ENCODE measurements around the gene RABGAP1.

RABGAP1 gene

GRCh38 chr9:123074628-123075027, 133.8 kb downstream of the RABGAP1 start:
- Mint-ChIP-seq H3K9me3 (no peaks in the 10 kb centered on the region), H3K36me3 (ENCODE audit: low read depth) (peaks cover 90% of the 10 kb centered on the region), H3K4me3 (no peak overlapping the region), H3K4me1 (ENCODE audit: low read depth) (no peaks in the 10 kb centered on the region), H3K27ac (no peak overlapping the region), H3K27me3 (no peaks in the 10 kb centered on the region)
- intact Hi-C loops (cut with micrococcal nuclease), result no loop called here

GRCh38 chr9:123080444-123080843, 139.6 kb downstream of the RABGAP1 start:
- intact Hi-C loops (cut with micrococcal nuclease), result no loop called here
- Mint-ChIP-seq H3K36me3 (ENCODE audit: low read depth) (peaks cover 99% of the 10 kb centered on the region), H3K27me3 (no peaks in the 10 kb centered on the region), H3K4me1 (ENCODE audit: low read depth) (no peaks in the 10 kb centered on the region), H3K4me3 (no peak overlapping the region), H3K9me3 (no peaks in the 10 kb centered on the region), H3K27ac (no peak overlapping the region)

GRCh38 chr9:123081824-123082223, 141.0 kb downstream of the RABGAP1 start:
- intact Hi-C loops (cut with micrococcal nuclease), result loop anchor here (1.0 kb wide), 1 partner anchor 268 kb away; no protein-coding TSS in a partner anchor
- H3K4me3 Mint-ChIP-seq, result no peak overlapping the region
- no peaks in the 10 kb centered on the region for H3K27me3 Mint-ChIP-seq
- H3K9me3 Mint-ChIP-seq, result no peaks in the 10 kb centered on the region
- H3K27ac Mint-ChIP-seq, result no peak overlapping the region
- H3K36me3 Mint-ChIP-seq (ENCODE audit: low read depth), result peaks cover 98% of the 10 kb centered on the region
- no peaks in the 10 kb centered on the region for H3K4me1 Mint-ChIP-seq (ENCODE audit: low read depth)

DNA sequence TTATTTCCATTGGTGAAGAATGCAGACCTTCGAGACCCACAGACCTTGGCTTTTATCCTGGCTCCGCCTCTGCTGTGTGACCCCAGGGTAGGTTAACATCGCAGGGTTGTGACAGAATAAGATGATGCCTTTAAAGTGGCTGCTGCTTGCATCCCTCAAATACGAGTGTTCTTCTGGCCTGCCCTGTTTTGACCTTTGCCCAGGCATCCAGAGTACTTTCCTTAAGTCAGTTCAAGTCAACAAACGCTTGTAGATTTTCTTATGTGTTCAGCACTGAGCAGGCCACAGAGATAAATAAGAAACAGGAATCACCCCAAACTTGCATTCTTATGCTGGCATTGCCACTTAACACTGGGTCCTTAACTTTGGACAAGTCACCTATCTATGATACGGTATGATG, 142.9 kb downstream of the RABGAP1 start:
- Mint-ChIP-seq H3K27me3 (no peaks in the 10 kb centered on the region), H3K27ac (no peak overlapping the region), H3K9me3 (no peaks in the 10 kb centered on the region), H3K4me3 (no peak overlapping the region), H3K4me1 (ENCODE audit: low read depth) (no peaks in the 10 kb centered on the region), H3K36me3 (ENCODE audit: low read depth) (peaks cover 99% of the 10 kb centered on the region)
- intact Hi-C loops (cut with micrococcal nuclease), result no loop called here

GRCh38 chr9:123084256-123084655, 143.4 kb downstream of the RABGAP1 start:
- Mint-ChIP-seq H3K9me3 (no peaks in the 10 kb centered on the region), H3K4me1 (ENCODE audit: low read depth) (no peaks in the 10 kb centered on the region), H3K36me3 (ENCODE audit: low read depth) (peaks cover 99% of the 10 kb centered on the region), H3K4me3 (no peak overlapping the region), H3K27me3 (no peaks in the 10 kb centered on the region), H3K27ac (no peak overlapping the region)
- intact Hi-C loops (cut with micrococcal nuclease), result no loop called here

GRCh38 chr9:123085916-123086315, 145.1 kb downstream of the RABGAP1 start:
- Mint-ChIP-seq H3K4me1 (ENCODE audit: low read depth) (no peaks in the 10 kb centered on the region), H3K9me3 (no peaks in the 10 kb centered on the region), H3K4me3 (no peak overlapping the region), H3K27me3 (no peaks in the 10 kb centered on the region), H3K36me3 (ENCODE audit: low read depth) (peaks cover 99% of the 10 kb centered on the region), H3K27ac (no peak overlapping the region)
- intact Hi-C loops (cut with micrococcal nuclease), result no loop called here

DNA sequence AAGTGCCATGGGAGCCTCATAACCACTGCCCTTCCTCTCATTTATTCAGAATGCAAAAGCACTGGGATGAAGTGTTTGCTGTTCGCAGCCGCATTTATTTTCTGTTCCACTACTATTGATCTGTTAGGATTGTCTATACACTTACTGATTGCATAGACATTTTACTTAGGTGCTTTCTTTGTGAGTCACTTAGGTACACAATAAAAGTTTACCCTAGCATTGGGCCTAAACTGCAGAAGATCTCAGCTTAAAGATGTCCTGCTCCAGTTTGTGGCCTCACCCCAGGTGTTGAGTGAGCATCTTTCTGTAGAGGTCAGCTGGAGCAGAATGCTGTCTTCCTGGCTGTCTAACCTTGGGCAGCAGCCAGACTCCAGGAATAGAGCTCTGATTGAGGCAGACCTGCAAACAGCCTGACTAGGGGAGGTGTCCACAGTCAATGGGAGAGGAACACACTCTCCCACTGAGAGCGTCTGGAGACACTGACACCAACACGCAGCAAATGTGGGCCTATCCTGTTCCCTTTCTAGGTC, 146.6 kb downstream of the RABGAP1 start:
- H3K4me1 Mint-ChIP-seq (ENCODE audit: low read depth), result no peaks in the 10 kb centered on the region
- H3K4me3 Mint-ChIP-seq, result no peak overlapping the region
- intact Hi-C loops (cut with micrococcal nuclease), result no loop called here
- H3K9me3 Mint-ChIP-seq, result no peaks in the 10 kb centered on the region
- H3K27ac Mint-ChIP-seq, result no peak overlapping the region
- H3K36me3 Mint-ChIP-seq (ENCODE audit: low read depth), result peaks cover 99% of the 10 kb centered on the region
- no peaks in the 10 kb centered on the region for H3K27me3 Mint-ChIP-seq

DNA sequence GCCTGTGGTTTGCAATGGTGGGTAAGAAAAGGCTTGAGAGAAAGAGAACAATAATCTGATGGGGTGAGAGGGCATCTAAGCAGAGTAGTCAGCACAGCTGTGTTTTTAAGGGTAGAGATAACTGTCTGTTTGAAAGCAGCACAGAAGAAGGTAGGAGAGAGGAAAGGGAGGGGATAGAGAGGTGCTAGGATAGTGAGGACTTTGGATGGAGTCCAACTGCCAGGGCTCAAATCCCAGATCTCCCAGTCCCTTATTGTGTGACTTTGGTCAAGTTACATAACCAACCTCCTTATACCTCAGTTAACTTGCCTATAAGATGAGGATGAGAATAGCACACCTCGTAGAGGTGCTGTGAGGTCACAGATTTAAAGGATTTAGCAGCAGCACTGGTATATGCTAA, 148.2 kb downstream of the RABGAP1 start:
- H3K4me3 Mint-ChIP-seq, result no peak overlapping the region
- no peak overlapping the region for H3K27ac Mint-ChIP-seq
- no peaks in the 10 kb centered on the region for H3K9me3 Mint-ChIP-seq
- H3K36me3 Mint-ChIP-seq (ENCODE audit: low read depth), result peaks cover 99% of the 10 kb centered on the region
- intact Hi-C loops (cut with micrococcal nuclease), result no loop called here
- H3K27me3 Mint-ChIP-seq, result no peaks in the 10 kb centered on the region
- H3K4me1 Mint-ChIP-seq (ENCODE audit: low read depth), result no peaks in the 10 kb centered on the region

GRCh38 chr9:123089790-123090189, 149.0 kb downstream of the RABGAP1 start:
- intact Hi-C loops (cut with micrococcal nuclease), result no loop called here
- H3K36me3 Mint-ChIP-seq (ENCODE audit: low read depth), result peaks cover 99% of the 10 kb centered on the region
- H3K27me3 Mint-ChIP-seq, result no peaks in the 10 kb centered on the region
- no peak overlapping the region for H3K27ac Mint-ChIP-seq
- no peak overlapping the region for H3K4me3 Mint-ChIP-seq
- no peaks in the 10 kb centered on the region for H3K9me3 Mint-ChIP-seq
- H3K4me1 Mint-ChIP-seq (ENCODE audit: low read depth), result no peaks in the 10 kb centered on the region

GRCh38 chr9:123090198-123090896, 149.5 kb downstream of the RABGAP1 start:
- Mint-ChIP-seq H3K27ac (no peak overlapping the region), H3K36me3 (ENCODE audit: low read depth) (peaks cover 99% of the 10 kb centered on the region), H3K9me3 (no peaks in the 10 kb centered on the region), H3K4me1 (ENCODE audit: low read depth) (no peaks in the 10 kb centered on the region), H3K4me3 (no peak overlapping the region), H3K27me3 (no peaks in the 10 kb centered on the region)
- intact Hi-C loops (cut with micrococcal nuclease), result no loop called here

- no peak overlapping the region for H3K4me3 Mint-ChIP-seq
- peaks cover 100% of the 10 kb centered on the region for H3K36me3 Mint-ChIP-seq (ENCODE audit: low read depth)
- no peaks in the 10 kb centered on the region for H3K4me1 Mint-ChIP-seq (ENCODE audit: low read depth)
- H3K27ac Mint-ChIP-seq, result no peak overlapping the region
- no peaks in the 10 kb centered on the region for H3K9me3 Mint-ChIP-seq
- H3K27me3 Mint-ChIP-seq, result no peaks in the 10 kb centered on the region
- intact Hi-C loops (cut with micrococcal nuclease), result no loop called here
Measured at GRCh38 chr9:123090956-123091355, 150.1 kb downstream of the RABGAP1 start.

DNA sequence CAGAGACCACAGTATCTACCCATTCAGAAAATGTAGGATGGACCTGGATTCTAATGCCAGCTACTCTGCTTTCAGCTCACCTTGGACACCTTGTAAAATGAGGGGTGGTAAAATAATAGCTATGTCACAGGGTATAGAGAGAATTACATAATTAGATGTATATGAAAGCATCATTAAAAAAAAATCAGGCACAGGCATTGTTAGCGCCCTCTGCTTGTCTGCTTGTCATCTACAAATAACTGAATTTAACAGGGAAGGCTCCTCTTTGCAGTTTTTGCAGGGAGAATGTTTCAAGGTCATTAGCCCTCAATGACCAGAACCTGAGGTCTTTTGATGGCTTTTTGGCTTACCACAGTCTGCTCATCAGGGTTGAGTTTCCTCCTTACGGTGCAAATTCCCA, 150.6 kb downstream of the RABGAP1 start:
- Mint-ChIP-seq H3K36me3 (ENCODE audit: low read depth) (peaks cover 100% of the 10 kb centered on the region), H3K4me3 (no peak overlapping the region), H3K4me1 (ENCODE audit: low read depth) (no peaks in the 10 kb centered on the region), H3K27ac (no peak overlapping the region), H3K9me3 (no peaks in the 10 kb centered on the region), H3K27me3 (no peaks in the 10 kb centered on the region)
- intact Hi-C loops (cut with micrococcal nuclease), result no loop called here

DNA sequence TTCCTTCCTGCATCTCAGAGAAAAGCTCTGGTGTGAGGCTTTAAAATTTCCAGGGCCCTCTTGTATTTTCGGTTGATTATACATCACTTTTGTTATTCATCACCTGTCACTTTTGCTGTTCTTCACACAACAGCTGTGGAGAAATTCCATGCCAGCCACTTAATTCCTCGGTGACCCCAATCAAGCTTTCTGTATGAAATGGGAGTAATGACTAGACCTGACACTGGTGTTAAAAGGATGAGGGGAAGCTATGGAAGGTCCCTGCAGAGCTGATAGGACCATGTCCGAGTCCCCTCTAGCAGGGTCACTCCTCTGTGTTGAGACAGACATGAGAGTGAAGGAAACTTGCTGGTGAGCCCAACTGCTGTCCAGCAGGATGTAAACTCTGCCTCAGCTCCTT, 152.3 kb downstream of the RABGAP1 start:
- H3K36me3 Mint-ChIP-seq (ENCODE audit: low read depth), result peaks cover 100% of the 10 kb centered on the region
- no peak overlapping the region for H3K4me3 Mint-ChIP-seq
- H3K9me3 Mint-ChIP-seq, result no peaks in the 10 kb centered on the region
- no peaks in the 10 kb centered on the region for H3K27me3 Mint-ChIP-seq
- H3K27ac Mint-ChIP-seq, result no peak overlapping the region
- no peaks in the 10 kb centered on the region for H3K4me1 Mint-ChIP-seq (ENCODE audit: low read depth)
- intact Hi-C loops (cut with micrococcal nuclease), result no loop called here

DNA sequence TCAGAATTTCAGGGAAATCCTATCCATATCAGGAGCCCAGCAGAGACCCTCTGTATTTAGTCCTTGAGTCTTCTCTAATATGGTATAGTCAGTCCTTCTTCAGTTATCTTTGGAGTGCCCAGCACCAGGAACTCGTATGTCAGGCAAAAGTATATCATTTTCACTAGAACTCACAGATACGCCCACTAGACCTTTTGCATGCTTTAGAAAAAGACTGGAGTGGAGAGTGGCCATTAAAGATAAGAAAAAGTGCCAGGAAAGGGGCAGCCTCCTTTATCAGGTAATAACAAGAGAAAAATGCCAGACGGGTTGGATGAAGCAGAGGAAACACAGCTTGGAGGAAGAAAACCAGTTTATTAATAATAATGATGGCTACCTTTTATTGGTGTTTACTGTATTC, 156.2 kb downstream of the RABGAP1 start:
- H3K27me3 Mint-ChIP-seq, result no peaks in the 10 kb centered on the region
- intact Hi-C loops (cut with micrococcal nuclease), result no loop called here
- no peaks in the 10 kb centered on the region for H3K4me1 Mint-ChIP-seq (ENCODE audit: low read depth)
- no peaks in the 10 kb centered on the region for H3K9me3 Mint-ChIP-seq
- peaks cover 99% of the 10 kb centered on the region for H3K36me3 Mint-ChIP-seq (ENCODE audit: low read depth)
- H3K27ac Mint-ChIP-seq, result no peak overlapping the region
- no peak overlapping the region for H3K4me3 Mint-ChIP-seq

All from dendritic cell treated with granulocyte-macrophage colony-stimulating factor and Interleukin-4, amounts not matched to agents 40 ng/mL and 50 ng/mL, for 4 days (primary cell).